ENCODE measurements around the gene MC5R. TPM values are rescaled to one million over a fixed set of nuclear protein-coding genes. Genes with fewer than 3 reads are reported as not detected.

The MC5R gene
- total RNA-seq (2014; rRNA removed; shearing (Covaris generic)): 0.10 TPM in 1 of 2 replicates, not detected in the other

DNA sequence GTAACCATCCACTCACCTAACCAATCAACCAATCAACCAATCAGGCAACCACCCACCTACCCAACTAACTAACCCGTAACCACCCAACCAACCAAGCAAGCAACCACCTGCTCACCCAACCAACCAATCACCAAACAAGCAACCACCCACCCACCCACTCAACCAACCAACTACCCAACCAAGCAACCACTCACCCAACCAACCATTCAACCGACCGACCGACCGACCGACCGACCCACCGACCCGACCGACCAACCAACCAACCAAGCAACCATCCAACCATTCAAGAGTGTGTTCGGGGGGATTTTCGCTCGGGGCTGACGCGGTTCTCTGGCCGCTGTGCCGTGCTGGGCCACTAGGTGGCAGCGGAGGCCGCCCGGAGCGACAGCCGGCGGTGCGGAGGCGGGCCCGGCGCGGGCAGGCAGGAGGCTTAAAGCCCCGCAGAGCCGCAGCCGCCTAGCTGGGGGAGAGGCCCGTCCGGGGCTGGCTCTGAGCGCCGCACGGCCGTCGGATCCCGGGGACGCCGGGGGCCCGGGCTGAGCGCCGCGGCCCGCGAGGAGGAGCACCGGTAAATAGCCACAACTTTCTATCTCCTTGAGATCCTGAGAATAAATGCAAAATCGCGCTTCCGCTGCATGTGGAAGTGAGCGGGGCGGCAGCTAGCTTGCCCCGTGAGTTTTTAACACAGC lies at the start of gene MC5R:
Gene MC5R (plus strand): TSS at position 443 of the 689 bp plus-strand sequence. CDS start 1,617 bp downstream, outside the sequence.
- DNase-seq (ENCODE audit: low spot score): peak; percentile 18

DNA sequence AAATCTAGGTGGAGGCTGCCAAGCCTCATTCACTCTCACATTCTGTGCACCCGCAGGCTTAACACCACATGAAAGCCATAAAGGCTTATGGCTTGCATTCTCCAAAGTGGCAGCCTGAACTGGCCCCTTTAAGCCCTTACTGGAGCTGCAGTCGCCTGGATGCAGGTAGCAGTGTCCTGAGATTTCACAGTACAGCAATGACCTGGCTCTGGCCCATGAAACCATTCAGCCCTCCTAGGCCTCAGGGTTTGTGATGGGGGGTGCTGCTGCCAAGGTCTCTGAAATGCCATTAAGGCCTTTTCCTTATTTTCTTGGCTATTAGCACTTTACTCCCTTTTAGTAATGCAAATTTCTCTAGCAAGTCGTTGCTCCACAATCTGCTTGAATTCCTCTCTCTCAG lies 48.9 kb upstream of the MC5R start:
- no peak for DNase-seq (ENCODE audit: low spot score)

DNA sequence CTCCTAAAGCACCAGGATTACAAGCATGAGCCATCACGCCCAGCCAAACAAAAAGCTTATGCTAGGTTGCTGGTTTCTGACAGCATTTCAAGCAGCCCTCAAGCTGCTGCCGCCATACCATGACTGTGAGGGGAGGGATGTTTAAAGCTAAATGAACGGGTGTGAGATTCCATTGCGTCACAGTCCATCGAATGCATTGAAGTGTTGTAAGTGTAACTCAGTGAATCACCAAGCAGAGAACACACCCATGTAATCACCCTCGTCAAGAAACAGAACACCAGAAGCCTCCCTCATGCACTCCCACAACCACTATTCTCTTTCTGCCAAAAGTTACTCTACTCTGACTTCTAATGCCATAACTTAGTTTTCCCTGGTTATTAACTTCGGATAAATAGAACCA lies 32.8 kb upstream of the MC5R start:
- DNase-seq (ENCODE audit: low spot score): no peak

DNA sequence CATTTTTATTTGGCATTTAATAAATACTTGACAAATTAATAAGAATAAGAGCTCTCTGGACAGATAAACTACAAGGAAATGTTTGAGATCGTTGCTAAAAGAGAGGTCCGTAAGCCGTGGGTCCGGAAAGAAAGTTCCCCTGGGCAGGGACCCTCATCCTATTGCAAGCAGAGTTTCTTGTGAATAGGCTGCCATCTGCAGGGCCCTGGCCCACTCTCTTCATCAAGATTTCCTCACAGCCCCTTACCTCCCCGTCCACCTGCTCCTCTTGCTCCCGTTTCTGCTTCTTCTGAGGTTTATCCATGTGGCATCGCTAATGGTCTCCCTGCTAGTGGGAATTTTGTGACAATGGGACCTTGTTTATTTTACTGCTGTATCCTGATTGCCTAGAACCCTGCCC lies 30.1 kb upstream of the MC5R start:
- DNase-seq (ENCODE audit: low spot score): no peak

DNA sequence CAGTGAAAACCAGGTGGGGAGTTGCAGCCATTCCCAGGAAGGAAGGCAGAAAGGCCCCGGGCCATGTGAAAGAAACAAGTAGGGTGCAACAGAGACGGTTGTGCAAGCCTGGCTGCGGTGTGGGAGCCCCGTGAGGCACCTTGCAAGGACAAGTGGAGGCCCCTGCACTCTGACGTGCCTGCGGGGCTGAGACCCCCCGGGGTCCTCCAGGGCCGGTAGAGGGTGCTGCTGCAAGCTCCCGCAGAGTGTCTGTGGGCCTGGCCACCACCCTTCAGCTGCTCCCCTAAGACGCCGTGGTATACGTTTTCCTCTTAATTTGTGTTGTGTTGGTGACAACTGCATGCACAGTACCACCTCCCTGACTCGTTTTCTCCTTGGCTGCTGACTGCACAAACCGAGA lies 27.4 kb upstream of the MC5R start:
- DNase-seq (ENCODE audit: low spot score): no peak

DNA sequence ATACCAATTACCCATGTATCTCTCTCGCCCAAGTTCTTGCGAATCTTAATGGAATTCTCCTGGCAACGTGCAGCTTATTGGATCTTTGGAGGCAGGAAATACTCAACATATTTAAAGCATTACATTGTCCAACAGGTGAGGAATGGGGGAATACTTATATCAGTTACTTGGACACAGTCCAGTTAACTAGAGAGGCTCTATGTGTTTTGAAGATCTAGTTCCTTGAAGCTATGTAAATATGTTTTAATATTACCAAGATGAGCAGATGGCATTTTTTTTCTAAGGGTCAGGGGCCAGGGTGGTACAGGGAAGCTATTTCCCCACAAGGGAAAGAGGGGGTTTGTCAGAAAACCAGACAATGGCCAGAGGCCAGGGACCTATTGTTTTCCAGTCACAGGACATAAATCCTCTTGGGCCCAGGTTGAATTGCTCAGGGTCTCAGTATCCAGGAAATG lies 26.8 kb upstream of the MC5R start:
- DNase-seq (ENCODE audit: low spot score): no peak

DNA sequence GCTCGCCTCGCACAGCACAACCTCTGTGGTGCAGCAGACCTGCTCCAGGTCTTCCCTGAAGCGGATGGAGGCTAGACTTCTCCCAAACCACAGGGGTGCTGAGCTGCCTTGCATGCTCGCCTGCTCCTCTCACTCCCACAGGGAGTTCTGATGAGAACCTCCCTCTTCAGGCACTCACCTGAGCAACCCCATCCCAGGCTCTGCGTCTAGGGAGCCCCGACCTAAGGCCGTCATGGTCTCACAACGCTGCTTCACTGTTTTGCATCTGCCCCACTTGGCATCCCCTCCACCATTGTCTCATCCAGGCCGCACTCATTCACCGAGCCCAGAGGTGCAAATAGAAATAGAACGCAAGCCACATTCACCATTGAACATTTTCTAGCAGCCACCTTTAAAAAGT lies 24.6 kb upstream of the MC5R start:
- DNase-seq (ENCODE audit: low spot score): no peak

DNA sequence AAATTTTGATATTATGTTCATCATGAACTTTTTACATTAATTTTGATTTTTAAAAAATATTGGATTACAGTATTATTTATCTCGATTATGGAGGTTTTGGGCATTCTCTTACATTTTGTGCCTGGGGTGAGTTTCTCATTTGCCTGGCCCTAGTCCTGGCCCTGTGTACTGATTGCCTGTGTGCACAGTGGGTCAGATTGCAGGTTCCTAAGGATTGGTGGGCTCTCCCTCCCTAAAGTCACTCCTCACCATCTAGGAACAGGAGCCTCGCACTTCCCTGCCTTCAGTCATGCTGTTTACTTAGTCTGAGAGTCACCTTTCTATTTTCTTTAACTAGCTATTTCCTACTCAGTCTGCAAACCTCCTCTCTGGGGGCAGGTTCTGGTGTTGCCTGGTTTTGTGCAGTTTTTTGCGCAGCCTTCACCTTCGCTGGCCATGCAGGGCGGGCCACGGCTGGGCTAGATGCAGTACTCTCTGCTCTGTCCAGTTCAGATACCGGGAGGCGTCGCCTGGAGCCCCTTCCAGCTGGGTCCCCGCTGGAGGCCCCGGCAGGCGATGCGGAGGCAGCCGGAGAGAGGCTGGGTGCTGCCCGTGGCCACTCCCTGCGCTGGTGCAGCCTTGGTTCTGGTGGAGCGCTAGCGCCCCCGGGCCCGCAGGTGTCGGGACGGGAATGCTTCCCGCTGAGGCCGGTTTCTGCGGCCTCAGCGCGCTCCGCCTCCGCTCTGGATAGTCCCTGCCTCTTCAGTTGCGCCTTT lies 23.3 kb upstream of the MC5R start:
- DNase-seq (ENCODE audit: low spot score): no peak

DNA sequence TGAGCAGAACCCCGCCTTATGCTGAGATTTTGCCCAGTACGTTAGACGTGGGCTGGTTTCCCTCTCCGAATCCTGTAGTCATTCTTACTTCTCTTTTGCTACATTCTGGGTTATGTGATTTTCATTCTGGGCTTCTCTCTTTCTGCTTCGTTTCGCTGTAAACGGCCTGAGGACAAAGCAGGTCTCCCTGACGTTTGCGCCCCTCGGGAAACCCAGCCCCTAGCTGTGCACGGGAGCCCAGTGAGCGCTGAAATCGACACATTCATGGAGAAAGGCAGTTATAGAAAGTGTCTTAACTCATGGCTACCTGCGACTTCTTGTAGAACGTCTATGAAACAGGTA lies 22.7 kb upstream of the MC5R start:
- no peak for DNase-seq (ENCODE audit: low spot score)

DNA sequence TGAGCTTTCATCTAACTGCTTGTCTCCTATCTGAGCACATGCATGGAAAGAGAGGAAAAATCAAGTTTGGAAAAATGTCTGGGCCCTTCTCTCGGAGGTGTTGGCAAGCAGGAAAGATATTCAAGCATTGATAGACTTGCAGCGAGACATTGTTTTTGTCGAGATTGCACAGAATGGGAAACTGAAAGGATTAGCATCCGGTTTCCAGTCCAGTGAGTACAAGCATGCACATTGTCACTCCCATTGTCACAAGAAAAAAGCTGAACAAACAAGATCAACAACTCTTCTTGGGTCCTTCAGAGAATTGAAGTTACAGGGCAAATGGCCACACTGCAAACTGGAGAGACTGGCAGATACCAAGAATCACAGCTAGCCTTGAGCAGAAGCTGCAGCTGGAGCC lies 19.6 kb upstream of the MC5R start:
- no peak for DNase-seq (ENCODE audit: low spot score)

DNA sequence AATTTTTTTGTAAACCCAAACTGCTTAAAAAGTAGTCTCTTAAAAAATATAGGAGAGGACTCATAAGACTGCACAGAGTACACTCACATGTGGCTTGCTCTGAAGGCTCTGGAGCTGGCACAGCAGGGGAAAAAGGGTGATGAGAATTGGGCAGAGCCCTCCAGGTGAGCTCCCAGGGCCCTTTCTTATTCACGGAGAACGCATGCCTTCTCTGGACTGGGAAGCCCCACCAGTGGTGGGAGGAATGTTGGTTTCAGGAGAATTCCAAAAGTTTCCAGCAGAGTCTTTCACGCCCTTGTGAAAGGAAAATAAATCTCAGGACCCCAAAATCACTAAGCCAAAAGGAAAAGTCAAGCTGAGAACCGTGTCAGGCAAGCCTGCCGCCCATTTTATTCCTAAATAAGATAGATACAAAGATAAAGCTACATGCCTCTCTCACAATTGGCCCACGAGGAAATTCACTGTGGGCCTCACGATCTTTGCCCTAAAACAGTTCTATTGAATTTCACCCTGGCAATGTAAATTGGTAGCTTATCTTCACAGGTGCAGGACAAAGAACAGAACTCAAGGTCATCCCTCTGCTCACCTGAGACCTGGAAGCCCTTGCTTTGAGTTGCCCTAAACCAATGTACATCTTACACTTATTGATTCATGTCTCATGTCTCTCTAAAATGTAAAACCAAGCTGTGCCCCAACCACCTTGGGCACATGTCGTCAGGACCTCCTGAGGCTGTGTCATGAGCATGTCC lies 15.5 kb upstream of the MC5R start:
- DNase-seq (ENCODE audit: low spot score): no peak

DNA sequence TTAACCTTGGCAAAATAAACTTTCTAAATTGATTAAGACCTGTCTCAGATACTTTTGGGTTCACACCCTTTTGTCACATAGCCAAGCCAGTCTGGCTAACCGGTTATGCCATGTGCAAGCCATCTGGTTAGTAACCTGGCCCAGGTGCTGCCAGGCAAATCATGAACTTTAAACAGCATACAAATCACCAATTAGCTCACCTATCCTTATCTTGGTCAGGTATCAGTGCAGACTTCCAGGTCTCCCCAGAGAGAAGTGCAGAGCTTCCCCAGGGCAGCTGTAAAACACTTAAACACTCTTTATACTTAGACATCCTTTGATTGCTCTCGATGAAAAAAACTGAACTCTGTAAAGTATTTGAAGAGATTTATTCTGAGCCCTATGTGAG lies 14.9 kb upstream of the MC5R start:
- no peak for DNase-seq (ENCODE audit: low spot score)

DNA sequence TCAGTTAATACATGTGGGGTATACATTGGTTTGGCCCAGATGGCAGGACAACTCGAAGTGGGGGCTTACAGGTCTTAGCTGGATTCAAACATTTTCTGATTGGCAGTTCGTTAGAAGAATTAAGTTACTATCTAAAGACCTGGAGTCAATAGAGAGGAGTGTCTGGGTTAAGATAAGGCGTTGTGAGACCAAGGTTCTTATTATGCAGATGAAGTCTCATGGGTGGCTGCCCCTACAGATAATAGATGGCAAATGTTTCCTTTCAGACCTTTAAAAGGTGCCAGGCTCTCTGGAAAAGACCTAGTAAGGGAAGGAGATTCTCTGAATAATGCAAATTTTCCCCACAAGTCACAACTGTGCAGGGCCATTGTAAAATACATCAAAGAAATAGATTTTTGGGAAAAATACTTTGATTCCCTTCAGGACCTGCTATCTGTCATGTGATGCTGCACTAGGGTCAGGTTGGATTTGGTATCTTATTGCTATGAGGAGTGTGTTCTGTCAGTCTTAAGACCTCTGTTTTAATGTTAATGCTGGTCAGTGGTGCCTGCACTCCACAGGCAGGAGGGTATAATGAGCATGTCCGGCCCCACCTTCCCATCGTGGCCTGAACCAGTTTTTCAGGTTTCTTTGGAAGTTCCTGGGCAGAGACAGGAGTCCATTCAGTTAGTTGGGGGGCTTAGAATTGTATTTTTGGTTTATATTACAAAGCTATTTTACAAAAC lies 14.3 kb upstream of the MC5R start:
- DNase-seq (ENCODE audit: low spot score): no peak

DNA sequence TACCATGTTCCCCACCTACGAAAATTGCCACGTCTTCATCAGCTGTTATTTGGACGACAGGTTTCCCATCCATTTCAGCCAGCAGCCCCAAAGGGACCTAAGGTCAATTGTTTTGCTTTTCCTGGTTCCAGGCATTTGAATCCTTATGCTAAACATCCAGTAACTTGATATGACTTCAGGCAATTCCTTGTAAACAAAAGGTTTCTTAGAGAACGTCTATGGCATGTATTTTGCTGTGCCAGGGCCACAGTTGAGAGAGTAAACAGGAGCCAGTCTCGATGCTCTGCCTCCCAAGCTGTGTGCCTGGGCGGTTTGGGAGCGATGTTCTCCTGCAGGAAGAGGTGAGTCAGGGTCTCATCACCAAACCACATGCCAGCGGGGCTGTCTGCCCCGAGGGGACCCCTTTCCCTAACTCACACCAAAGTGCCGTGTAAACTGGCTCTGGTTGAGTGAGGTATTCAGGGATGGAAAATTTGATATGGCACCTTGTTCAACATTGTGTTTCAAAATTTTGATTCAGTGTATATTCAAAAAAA lies 12.9 kb upstream of the MC5R start:
- DNase-seq (ENCODE audit: low spot score): peak; percentile 27

DNA sequence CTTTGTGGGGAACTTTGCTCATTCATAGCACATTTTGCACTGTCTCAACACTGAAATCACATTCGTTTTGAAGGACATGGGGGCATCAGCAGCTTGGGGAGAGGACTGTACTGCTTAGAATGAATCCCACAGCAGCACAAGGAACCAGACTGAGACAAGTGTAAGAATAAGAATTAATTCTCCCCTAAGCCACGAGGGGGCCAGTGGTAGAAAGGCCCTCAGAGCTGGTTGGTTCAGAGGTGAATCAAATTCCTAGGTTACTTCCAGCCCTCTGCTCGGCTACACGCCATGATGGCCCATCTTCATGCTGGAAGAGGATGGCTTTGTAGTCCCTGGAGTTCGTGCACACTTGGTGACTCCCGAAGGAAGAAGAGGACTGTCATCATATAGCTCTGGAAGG lies 12.0 kb upstream of the MC5R start:
- DNase-seq (ENCODE audit: low spot score): no peak

DNA sequence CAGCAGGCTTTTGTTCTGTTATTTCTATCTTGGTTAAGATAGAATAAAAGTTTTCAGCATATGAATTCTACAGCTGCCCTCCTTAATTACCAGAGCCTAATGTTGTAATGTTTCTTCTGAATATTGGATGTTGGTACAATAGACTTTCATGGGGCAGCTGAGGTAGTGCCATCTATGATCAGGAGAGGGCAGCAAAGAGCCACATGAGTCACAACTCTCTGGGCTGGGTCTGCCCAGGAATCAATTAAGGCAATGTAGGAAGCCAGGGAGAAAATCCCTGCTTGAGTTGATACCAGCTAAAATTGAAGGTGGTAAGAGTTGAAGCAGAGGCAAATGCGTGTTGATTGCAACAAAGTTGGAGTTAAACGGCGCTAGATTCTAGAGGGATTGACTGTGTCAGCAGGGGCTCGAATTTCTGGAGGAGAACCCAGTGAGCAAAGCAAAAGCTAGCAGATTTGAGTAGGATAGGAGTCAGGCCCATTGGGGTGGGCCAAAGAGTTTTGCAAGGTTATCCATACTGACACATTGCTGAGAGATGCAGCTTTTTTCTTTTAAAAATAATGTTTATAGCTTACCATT lies 10.6 kb upstream of the MC5R start:
- peak; percentile 60 for DNase-seq (ENCODE audit: low spot score)

DNA sequence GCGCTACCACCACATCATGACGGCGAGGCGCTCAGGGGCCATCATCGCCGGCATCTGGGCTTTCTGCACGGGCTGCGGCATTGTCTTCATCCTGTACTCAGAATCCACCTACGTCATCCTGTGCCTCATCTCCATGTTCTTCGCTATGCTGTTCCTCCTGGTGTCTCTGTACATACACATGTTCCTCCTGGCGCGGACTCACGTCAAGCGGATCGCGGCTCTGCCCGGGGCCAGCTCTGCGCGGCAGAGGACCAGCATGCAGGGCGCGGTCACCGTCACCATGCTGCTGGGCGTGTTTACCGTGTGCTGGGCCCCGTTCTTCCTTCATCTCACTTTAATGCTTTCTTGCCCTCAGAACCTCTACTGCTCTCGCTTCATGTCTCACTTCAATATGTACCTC lies 2.3 kb downstream of the MC5R start:
- DNase-seq (ENCODE audit: low spot score): no peak

DNA sequence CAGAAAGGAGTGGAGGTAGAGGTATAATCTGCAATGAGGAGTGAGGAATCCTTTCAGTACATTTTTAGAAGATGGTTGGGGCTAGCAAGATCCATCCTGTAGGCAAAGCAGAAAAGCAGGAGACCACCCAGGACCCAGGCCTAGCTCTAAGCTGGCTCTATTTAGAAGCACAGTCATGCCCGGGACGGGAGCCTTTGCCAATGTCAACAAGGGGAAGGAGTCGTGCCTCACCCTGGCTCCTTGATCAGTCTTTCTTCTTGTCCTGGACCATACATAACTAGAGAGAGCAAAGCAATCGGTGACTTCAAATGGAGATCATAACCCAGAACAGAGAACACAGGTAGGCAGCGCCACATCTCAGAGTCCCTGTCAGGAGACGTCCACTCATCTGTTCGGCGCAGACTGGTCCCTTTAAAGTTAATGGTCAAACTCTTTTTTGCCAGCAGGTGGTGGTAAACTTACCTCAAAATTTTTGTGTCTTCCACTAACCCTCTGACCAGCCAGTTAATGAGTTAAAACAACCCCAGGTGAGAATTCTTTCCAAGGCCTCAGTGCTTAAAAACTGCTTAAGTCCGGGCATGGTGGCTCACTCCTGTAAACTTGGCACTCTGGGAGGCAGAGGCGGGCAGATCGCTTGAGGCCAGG lies 8.0 kb downstream of the MC5R start:
- peak; percentile 14 for DNase-seq (ENCODE audit: low spot score)

DNA sequence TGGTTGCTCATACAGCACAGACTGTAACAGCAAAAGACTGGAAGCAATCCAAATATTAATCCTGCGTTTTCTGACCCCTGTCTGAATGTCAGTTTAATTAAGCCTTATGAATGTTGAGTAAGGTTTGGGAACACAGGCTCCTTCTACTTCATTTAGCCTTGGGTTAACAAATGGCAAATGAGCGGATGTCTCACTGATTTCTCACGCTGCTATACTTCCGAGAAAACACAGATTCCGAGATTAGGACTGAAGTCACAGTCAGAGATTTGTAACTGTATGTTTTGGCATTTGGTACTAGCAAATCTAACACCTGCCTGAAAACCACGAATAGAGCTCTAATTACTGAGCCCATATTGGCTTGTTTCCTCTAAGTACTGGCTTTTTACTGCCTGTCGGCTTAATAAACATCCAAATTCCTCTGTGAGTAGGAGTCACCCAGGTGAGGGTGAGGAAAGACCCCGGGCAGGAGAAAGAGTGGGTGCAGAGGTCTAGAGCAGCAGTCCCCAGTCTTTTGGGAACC lies 10.6 kb downstream of the MC5R start:
- no peak for DNase-seq (ENCODE audit: low spot score)

DNA sequence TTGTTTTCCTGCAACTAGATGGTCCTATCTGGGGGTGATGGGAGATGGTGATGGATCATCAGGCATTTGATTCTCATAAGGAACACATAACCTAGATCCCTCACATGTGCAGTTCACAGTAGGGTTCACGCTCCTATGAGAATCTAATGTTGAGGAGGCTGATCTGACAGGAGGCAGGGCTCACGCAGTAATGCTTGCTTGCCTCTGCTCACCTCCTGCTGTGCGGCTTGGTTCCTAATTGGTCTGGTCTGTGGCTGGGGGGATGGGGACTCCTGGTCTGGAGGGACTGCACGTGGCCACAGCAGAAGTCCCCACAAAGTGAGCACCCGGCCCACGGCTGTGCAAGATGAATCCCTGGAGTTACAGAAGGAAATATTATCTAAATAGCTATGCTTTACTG lies 11.3 kb downstream of the MC5R start:
- DNase-seq (ENCODE audit: low spot score): no peak

DNA sequence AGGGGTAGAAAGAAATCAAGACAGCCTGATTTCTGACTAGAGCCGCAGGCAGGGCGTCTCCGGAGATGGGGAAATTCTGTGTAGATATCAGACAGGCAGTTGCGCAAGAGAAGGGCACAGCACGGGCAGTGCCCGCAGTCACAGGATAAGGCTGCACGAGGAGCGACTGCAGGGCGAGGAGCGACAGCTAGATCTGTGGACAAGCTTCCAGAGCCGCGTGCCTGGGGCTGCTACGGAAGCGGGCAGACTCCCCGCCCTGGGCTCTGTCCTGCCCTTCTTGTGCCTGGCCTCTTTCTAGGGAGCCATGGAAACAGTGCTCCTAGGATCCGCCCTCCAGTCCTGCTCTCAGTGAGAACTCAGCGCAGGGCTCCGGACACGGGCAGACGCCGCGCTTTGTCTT lies 12.6 kb downstream of the MC5R start:
- no peak for DNase-seq (ENCODE audit: low spot score)
